ENCODE data around the gene AGRN.

DNA sequence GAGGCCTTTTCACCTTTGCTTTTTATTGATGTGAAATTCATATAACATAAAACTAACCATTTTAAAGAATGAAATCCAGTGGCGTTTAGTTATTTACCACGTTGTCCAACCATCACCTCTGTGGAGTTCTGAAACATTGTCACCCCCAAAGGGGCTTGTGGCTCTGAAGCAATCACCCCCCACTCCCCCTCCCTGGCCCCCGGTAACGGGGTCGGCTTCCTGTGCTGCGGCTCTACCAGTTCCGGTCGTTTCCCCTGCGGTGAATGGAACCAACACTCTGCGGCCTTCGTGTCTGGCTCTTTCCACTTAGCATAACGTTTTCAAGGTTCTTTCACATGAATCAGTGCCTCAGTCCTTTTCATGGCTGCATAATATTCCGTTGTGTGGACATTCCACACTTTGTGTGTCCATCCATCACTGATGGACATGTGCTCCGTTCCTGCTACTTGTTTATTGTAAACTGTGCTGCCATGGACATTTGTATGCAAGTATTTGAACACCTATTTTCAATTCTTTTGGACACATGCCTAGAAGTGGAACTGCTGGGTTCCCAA is 8.4 kb upstream of the AGRN start:
- TF ChIP-seq, protein P1, sequence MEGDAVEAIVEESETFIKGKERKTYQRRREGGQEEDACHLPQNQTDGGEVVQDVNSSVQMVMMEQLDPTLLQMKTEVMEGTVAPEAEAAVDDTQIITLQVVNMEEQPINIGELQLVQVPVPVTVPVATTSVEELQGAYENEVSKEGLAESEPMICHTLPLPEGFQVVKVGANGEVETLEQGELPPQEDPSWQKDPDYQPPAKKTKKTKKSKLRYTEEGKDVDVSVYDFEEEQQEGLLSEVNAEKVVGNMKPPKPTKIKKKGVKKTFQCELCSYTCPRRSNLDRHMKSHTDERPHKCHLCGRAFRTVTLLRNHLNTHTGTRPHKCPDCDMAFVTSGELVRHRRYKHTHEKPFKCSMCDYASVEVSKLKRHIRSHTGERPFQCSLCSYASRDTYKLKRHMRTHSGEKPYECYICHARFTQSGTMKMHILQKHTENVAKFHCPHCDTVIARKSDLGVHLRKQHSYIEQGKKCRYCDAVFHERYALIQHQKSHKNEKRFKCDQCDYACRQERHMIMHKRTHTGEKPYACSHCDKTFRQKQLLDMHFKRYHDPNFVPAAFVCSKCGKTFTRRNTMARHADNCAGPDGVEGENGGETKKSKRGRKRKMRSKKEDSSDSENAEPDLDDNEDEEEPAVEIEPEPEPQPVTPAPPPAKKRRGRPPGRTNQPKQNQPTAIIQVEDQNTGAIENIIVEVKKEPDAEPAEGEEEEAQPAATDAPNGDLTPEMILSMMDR (IDR thresholded peaks at IDR 0.05), result no peak
- no peak for TF ChIP-seq MAX (CRISPR knock-in tag; IDR thresholded peaks at IDR 0.05)
- no peak for TF ChIP-seq ELF4 (CRISPR knock-in tag; IDR thresholded peaks at IDR 0.05; ENCODE audit: low read depth)
- no peak for TF ChIP-seq ZNF423 (CRISPR knock-in tag; IDR thresholded peaks at IDR 0.05)
- no peak for TF ChIP-seq ZNF671 (CRISPR knock-in tag; IDR thresholded peaks at IDR 0.05)

All from WTC11 (cell line).